Pancreas (tissue), 10 donors: Measurements from ENCODE around the gene IL15. TPM values are rescaled to one million over a fixed set of nuclear protein-coding genes. Genes with fewer than 3 reads are reported as not detected.
A peak's percentile ranks its signal among the peaks of the same experiment; 100 is the strongest.

Source experiments
- ATAC-seq, 4 donors: fragments of 200-7000 bp; cut with Tn5 transposase; one replicate each; pipeline versions ENCODE4 v1.8.0 to v1.9.1; 2020; ENCODE audit warnings: mild to moderate bottlenecking in 4 of 4, moderate library complexity in 4 of 4
- DNase-seq, 6 donors: peaks; one replicate each; pipeline ENCODE4 v3.0.0-alpha.2; 2020
- FAIRE-seq: peaks from 2 replicates; lab custom pipeline; 2012; peaks lifted over from hg19 to GRCh38; lab: Jason Lieb, UNC
- H3K27ac ChIP-seq, 4 donors: fragments of 200-600 bp; sonication (generic); 1 replicate in 3 of 4; 2 replicates in 1 of 4; pipeline versions ENCODE4 v1.5.0 to v1.8.0; 2020
- H3K27me3 ChIP-seq, 4 donors: fragments of 200-600 bp; one replicate each; pipeline ENCODE4 v1.8.0; 2021
- H3K36me3 ChIP-seq, 3 donors: fragments of 200-600 bp; sonication (generic) in 1 of 3; one replicate each; pipeline versions ENCODE4 v1.5.0 to v1.8.0; 2020 to 2021
- H3K4me1 ChIP-seq, 3 donors: fragments of 200-600 bp; one replicate each; pipeline ENCODE4 v1.8.0; 2021
- H3K4me3 ChIP-seq, 4 donors: fragments of 200-600 bp; sonication (generic) in 2 of 4; one replicate each; pipeline versions ENCODE4 v1.5.0 to v1.8.0; 2020 to 2021
- H3K9me3 ChIP-seq, 4 donors: fragments of 200-600 bp; one replicate each; pipeline ENCODE4 v1.8.0; 2021
- WGBS, 2 donors: extraction: QIAGEN DNeasy Blood & Tissue Kit; methylation state at CpG; one replicate each; pipeline ENCODE4 v1.1.7; 2013; 5-methylcytosine and 5-hydroxymethylcytosine counted together
- intact Hi-C, 3 donors: fragments of 100-400 bp; cut with DNase I; formaldehyde crosslinking; loops; one replicate each; pipeline versions ENCODE4 v1.11.1 to v1.14.2; 2022
- polyA plus RNA-seq, 2 donors: library from polyadenylated mRNA; stranded (reverse); fragments of 200-250 nt; gene quantifications; one replicate each; pipeline ENCODE4 v1.2.3, GENCODE V29; 2013
- total RNA-seq, 6 donors: library from RNA; stranded (reverse); fragmentation: NEBNext Ultra II Directional in 4 of 6; extraction: Animal tissue kit (Norgen Biotek cat#: 25700) in 4 of 6; gene quantifications; one replicate each; pipeline versions ENCODE4 v1.2.1 to v1.2.4, GENCODE V29; 2021 to 2023
- TF ChIP-seq, protein P1 (sequence below), 4 donors: fragments of 200-600 bp; sonication (generic) in 3 of 4; IDR thresholded peaks; one replicate each; pipeline versions ENCODE4 v1.5.0 to v1.8.0; 2021; ENCODE audit warnings: antibody characterized with exemption in 4 of 4
- donor health status: healthy with polysubstance abuse.
- donor health status: DM: no; HTN: no; CAD: no; lungs with moderate emphysema.
- donor health status: DM: no; HTN: no; CAD: no.
- donor health status: control.
- donor health status: control.
- donor health status: Bipolar disorder and iron deficiency.
- donor health status: DM: yes; HTN: yes; CAD: no.
- donor health status: DM: no; HTN: no; CAD: no.
- donor health status: DM: no; HTN: no; CAD: no.
- donor health status: DM: yes; HTN: yes; CAD: no.

The IL15 gene
- total and polyA plus RNA-seq, 8 donors: 0.44 to 4.0 (median 2.2) TPM

GRCh38 chr4:141771889-141772830, 135.8 kb downstream of the IL15 start:
- no peak for FAIRE-seq

GRCh38 chr4:141772838-141773237, 136.5 kb downstream of the IL15 start:
- 85 to 90% methylated on average over 2 of the region's 2 CpGs for WGBS, 2 donors
- no peaks in the 10 kb centered on the region for H3K36me3 ChIP-seq
- H3K4me1 ChIP-seq: no peaks in the 10 kb centered on the region
- DNase-seq (no peak), FAIRE-seq (peak; percentile 95), ATAC-seq (no peak)
- H3K27me3 ChIP-seq: no peaks in the 10 kb centered on the region
- TF ChIP-seq, protein P1, sequence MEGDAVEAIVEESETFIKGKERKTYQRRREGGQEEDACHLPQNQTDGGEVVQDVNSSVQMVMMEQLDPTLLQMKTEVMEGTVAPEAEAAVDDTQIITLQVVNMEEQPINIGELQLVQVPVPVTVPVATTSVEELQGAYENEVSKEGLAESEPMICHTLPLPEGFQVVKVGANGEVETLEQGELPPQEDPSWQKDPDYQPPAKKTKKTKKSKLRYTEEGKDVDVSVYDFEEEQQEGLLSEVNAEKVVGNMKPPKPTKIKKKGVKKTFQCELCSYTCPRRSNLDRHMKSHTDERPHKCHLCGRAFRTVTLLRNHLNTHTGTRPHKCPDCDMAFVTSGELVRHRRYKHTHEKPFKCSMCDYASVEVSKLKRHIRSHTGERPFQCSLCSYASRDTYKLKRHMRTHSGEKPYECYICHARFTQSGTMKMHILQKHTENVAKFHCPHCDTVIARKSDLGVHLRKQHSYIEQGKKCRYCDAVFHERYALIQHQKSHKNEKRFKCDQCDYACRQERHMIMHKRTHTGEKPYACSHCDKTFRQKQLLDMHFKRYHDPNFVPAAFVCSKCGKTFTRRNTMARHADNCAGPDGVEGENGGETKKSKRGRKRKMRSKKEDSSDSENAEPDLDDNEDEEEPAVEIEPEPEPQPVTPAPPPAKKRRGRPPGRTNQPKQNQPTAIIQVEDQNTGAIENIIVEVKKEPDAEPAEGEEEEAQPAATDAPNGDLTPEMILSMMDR (IDR thresholded peaks at IDR 0.05): no peak
- intact Hi-C loops: no loop called here
- no peaks in the 10 kb centered on the region for H3K9me3 ChIP-seq
- H3K27ac ChIP-seq: no peak overlapping the region
- no peak overlapping the region for H3K4me3 ChIP-seq

More at GRCh38 chr4:141771889-141772830, 135.8 kb downstream of the IL15 start:
- no peak for ATAC-seq
- DNase-seq: no peak
- TF ChIP-seq, protein P1 (IDR thresholded peaks at IDR 0.05): no peak
- H3K4me1 ChIP-seq: no peaks in the 10 kb centered on the region
- peak overlapping the region in 1 of 4 donors; percentile 9 for H3K4me3 ChIP-seq
- intact Hi-C loops: no loop called here
- H3K27ac ChIP-seq: no peak overlapping the region
- H3K36me3 ChIP-seq: no peaks in the 10 kb centered on the region
- 29 to 32% methylated on average over 10 of the region's 10 CpGs for WGBS, 2 donors
- no peaks in the 10 kb centered on the region for H3K9me3 ChIP-seq
- H3K27me3 ChIP-seq: no peaks in the 10 kb centered on the region

- TF ChIP-seq, protein P1 (IDR thresholded peaks at IDR 0.05): no peak
- DNase-seq: no peak
- no peaks in the 10 kb centered on the region for H3K36me3 ChIP-seq
- H3K4me3 ChIP-seq: no peak overlapping the region
- H3K27ac ChIP-seq: no peak overlapping the region
- no peaks in the 10 kb centered on the region for H3K4me1 ChIP-seq
- no peaks in the 10 kb centered on the region for H3K27me3 ChIP-seq
- FAIRE-seq: no peak
- intact Hi-C loops: no loop called here
- no peak for ATAC-seq
- H3K9me3 ChIP-seq: no peaks in the 10 kb centered on the region
These were observed 145.8 kb downstream of the IL15 start for GRCh38 chr4:141782205-141782604.
